ENCODE measurements around the gene FSTL5. TPM values are rescaled to one million over a fixed set of nuclear protein-coding genes. Genes with fewer than 3 reads are reported as not detected.

The FSTL5 gene
- total RNA-seq, 1 experiment from 2014 or later, result not detected

- intact Hi-C loops (cut with micrococcal nuclease), result no loop called here
- ChIA-PET CTCF (interaction anchor here (0.6 kb wide), 2 partner anchors 11 to 345 kb away, joined by 3 to 4 read pairs; no protein-coding TSS in a partner anchor), POLR2A (no interaction called here)
- no peaks in the 10 kb centered on the region for H3K27me3 Mint-ChIP-seq (ENCODE audit: insufficient read depth, unreplicated experiment)
- no peak for DNase-seq (ENCODE audit: unreplicated experiment)
- H3K4me3 Mint-ChIP-seq (ENCODE audit: unreplicated experiment), result no peak overlapping the region
- no peaks in the 10 kb centered on the region for H3K36me3 Mint-ChIP-seq (ENCODE audit: insufficient read depth, unreplicated experiment)
- BruUV-seq (replicated peaks), result no TSS peak
- no peaks in the 10 kb centered on the region for H3K4me1 Mint-ChIP-seq (ENCODE audit: insufficient read depth, unreplicated experiment)
- TF ChIP-seq, protein P1, sequence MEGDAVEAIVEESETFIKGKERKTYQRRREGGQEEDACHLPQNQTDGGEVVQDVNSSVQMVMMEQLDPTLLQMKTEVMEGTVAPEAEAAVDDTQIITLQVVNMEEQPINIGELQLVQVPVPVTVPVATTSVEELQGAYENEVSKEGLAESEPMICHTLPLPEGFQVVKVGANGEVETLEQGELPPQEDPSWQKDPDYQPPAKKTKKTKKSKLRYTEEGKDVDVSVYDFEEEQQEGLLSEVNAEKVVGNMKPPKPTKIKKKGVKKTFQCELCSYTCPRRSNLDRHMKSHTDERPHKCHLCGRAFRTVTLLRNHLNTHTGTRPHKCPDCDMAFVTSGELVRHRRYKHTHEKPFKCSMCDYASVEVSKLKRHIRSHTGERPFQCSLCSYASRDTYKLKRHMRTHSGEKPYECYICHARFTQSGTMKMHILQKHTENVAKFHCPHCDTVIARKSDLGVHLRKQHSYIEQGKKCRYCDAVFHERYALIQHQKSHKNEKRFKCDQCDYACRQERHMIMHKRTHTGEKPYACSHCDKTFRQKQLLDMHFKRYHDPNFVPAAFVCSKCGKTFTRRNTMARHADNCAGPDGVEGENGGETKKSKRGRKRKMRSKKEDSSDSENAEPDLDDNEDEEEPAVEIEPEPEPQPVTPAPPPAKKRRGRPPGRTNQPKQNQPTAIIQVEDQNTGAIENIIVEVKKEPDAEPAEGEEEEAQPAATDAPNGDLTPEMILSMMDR (IDR thresholded peaks at IDR 0.05; ENCODE audit: unreplicated experiment), result no peak
- H3K27ac Mint-ChIP-seq (ENCODE audit: low read depth, unreplicated experiment), result no peak overlapping the region
- H3K9me3 Mint-ChIP-seq (ENCODE audit: unreplicated experiment), result no peaks in the 10 kb centered on the region
Measured at GRCh38 chr4:162117051-162117450, 46.7 kb downstream of the FSTL5 start.

DNA sequence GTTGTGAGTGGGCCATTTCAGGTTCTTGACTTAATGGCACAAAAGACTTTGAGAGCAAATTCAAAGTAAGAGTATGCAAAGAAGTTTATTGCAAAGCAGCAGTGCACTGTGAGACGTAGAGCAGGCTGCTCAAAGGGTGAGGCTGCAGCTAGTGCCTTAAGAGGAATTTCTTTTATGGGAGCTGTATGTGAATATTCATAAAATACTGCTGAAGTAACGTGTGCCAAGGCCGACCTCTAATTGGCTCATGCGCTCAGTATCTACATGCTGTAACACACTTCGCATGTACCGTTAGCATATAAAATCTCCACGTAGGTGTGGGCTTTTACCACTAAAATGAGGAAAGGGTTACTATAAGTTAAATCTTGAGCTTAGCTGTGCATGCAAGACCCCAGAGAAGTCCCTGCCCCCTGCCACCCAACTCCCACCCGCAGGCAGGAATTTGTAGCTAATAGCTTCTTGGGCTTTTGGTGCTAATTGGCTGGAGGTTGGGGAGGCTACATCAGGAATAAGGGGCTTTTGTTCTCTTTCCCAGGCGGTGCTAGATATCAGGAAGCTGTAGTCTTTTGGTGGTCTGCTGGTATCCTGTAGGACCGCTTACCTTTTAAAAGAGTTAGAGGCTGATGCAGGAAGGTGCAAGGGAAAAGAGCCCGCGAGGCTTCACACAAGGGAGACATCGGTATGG is 47.6 kb downstream of the FSTL5 start:
- no peak overlapping the region for H3K27ac Mint-ChIP-seq (ENCODE audit: low read depth, unreplicated experiment)
- no peaks in the 10 kb centered on the region for H3K36me3 Mint-ChIP-seq (ENCODE audit: insufficient read depth, unreplicated experiment)
- H3K4me3 Mint-ChIP-seq (ENCODE audit: unreplicated experiment), result no peak overlapping the region
- H3K4me1 Mint-ChIP-seq (ENCODE audit: insufficient read depth, unreplicated experiment), result no peaks in the 10 kb centered on the region
- no peaks in the 10 kb centered on the region for H3K27me3 Mint-ChIP-seq (ENCODE audit: insufficient read depth, unreplicated experiment)
- TF ChIP-seq, protein P1 (IDR thresholded peaks at IDR 0.05; ENCODE audit: unreplicated experiment), result no peak
- ChIA-PET POLR2A (no interaction called here), CTCF (interaction anchor here (0.9 kb wide), 1 partner anchor 11 kb away, joined by 3 read pairs; no protein-coding TSS in a partner anchor)
- no peak for DNase-seq (ENCODE audit: unreplicated experiment)
- H3K9me3 Mint-ChIP-seq (ENCODE audit: unreplicated experiment), result no peaks in the 10 kb centered on the region
- BruUV-seq (replicated peaks), result no TSS peak
- intact Hi-C loops (cut with micrococcal nuclease), result no loop called here

GRCh38 chr4:162115333-162115732 is 48.5 kb downstream of the FSTL5 start:
- intact Hi-C loops (cut with micrococcal nuclease), result no loop called here
- TF ChIP-seq, protein P1 (IDR thresholded peaks at IDR 0.05; ENCODE audit: unreplicated experiment), result no peak
- ChIA-PET POLR2A (no interaction called here), CTCF (no interaction called here)
- no TSS peak for BruUV-seq (replicated peaks)
- Mint-ChIP-seq H3K9me3 (ENCODE audit: unreplicated experiment) (no peaks in the 10 kb centered on the region), H3K27ac (ENCODE audit: low read depth, unreplicated experiment) (no peak overlapping the region), H3K27me3 (ENCODE audit: insufficient read depth, unreplicated experiment) (no peaks in the 10 kb centered on the region), H3K4me1 (ENCODE audit: insufficient read depth, unreplicated experiment) (no peaks in the 10 kb centered on the region), H3K36me3 (ENCODE audit: insufficient read depth, unreplicated experiment) (no peaks in the 10 kb centered on the region), H3K4me3 (ENCODE audit: unreplicated experiment) (no peak overlapping the region)
- DNase-seq (ENCODE audit: unreplicated experiment), result peak; percentile 5

- Mint-ChIP-seq H3K36me3 (ENCODE audit: insufficient read depth, unreplicated experiment) (no peaks in the 10 kb centered on the region), H3K4me3 (ENCODE audit: unreplicated experiment) (no peak overlapping the region), H3K4me1 (ENCODE audit: insufficient read depth, unreplicated experiment) (peaks cover under 1% of the 10 kb centered on the region), H3K27me3 (ENCODE audit: insufficient read depth, unreplicated experiment) (no peaks in the 10 kb centered on the region), H3K27ac (ENCODE audit: low read depth, unreplicated experiment) (no peak overlapping the region), H3K9me3 (ENCODE audit: unreplicated experiment) (no peaks in the 10 kb centered on the region)
- TF ChIP-seq, protein P1 (IDR thresholded peaks at IDR 0.05; ENCODE audit: unreplicated experiment), result no peak
- ChIA-PET CTCF (no interaction called here), POLR2A (interaction anchor here (0.6 kb wide), 2 partner anchors 62 to 178 kb away, joined by 3 to 4 read pairs; no protein-coding TSS in a partner anchor)
- DNase-seq (ENCODE audit: unreplicated experiment), result no peak
- BruUV-seq (replicated peaks), result no TSS peak
- intact Hi-C loops (cut with micrococcal nuclease), result no loop called here
Measured at GRCh38 chr4:162111078-162111477, 52.7 kb downstream of the FSTL5 start.
